ENCODE data around the gene CYFIP2. TPM values are rescaled to one million over a fixed set of nuclear protein-coding genes. Genes with fewer than 3 reads are reported as not detected.

Gene CYFIP2
- total RNA-seq, 2 donors from 2014 or later: 29.3 to 33.4 TPM

- H3K36me3 ChIP-seq (ENCODE audit: control insufficient read depth, insufficient read depth, low read length): no peaks in the 10 kb centered on the region
Measured at GRCh38 chr5:157431544-157432200, 165.7 kb downstream of the CYFIP2 start.

GRCh38 chr5:157434096-157434495, 168.2 kb downstream of the CYFIP2 start:
- TF ChIP-seq CTCF (conservative IDR thresholded peaks at IDR 0.05): no peak
- no peak for DNase-seq
- H3K27me3 Mint-ChIP-seq (ENCODE audit: insufficient read depth): peaks cover 4% of the 10 kb centered on the region
- Histone ChIP-seq H3K9me3 (ENCODE audit: control insufficient read depth, low read length) (peaks cover 8% of the 10 kb centered on the region), H3K4me3 (ENCODE audit: low read length) (no peak overlapping the region), H3K4me1 (ENCODE audit: control insufficient read depth, insufficient read depth, low read length) (no peaks in the 10 kb centered on the region), H3K27ac (ENCODE audit: low read depth, low read length) (no peak overlapping the region), H3K27me3 (ENCODE audit: control insufficient read depth, insufficient read depth, low read length, poor library complexity, severe bottlenecking) (no peaks in the 10 kb centered on the region), H3K9ac (ENCODE audit: extremely low read depth, low read length, poor library complexity, severe bottlenecking) (no peak overlapping the region), H3K36me3 (ENCODE audit: control insufficient read depth, insufficient read depth, low read length) (no peaks in the 10 kb centered on the region)
- no peaks in the 10 kb centered on the region for H3K36me3 Mint-ChIP-seq (ENCODE audit: low read depth)
- no peak overlapping the region for H3K27ac Mint-ChIP-seq
- no peak overlapping the region for H3K4me3 Mint-ChIP-seq
- H3K4me1 Mint-ChIP-seq: no peaks in the 10 kb centered on the region
- 92 to 96% methylated on average over 4 of the region's 4 CpGs for WGBS, 2 experiments (ENCODE audit: insufficient coverage in 1 of 2, insufficient read length in 1 of 2)
- H3K9me3 Mint-ChIP-seq: peaks cover 12% of the 10 kb centered on the region

More at GRCh38 chr5:157431544-157432200, 165.7 kb downstream of the CYFIP2 start:
- Histone ChIP-seq H3K4me3 (ENCODE audit: low read length) (no peak overlapping the region), H3K27me3 (ENCODE audit: control insufficient read depth, insufficient read depth, low read length, poor library complexity, severe bottlenecking) (no peaks in the 10 kb centered on the region), H3K9me3 (ENCODE audit: control insufficient read depth, low read length) (peaks cover 8% of the 10 kb centered on the region), H3K27ac (ENCODE audit: low read depth, low read length) (no peak overlapping the region), H3K4me1 (ENCODE audit: control insufficient read depth, insufficient read depth, low read length) (no peaks in the 10 kb centered on the region), H3K9ac (ENCODE audit: extremely low read depth, low read length, poor library complexity, severe bottlenecking) (no peak overlapping the region)
- no peak overlapping the region for H3K27ac Mint-ChIP-seq
- WGBS, 2 experiments (ENCODE audit: insufficient coverage in 1 of 2, insufficient read length in 1 of 2): 54 to 63% methylated on average over 4 of the region's 4 CpGs
- peaks cover 9% of the 10 kb centered on the region for H3K9me3 Mint-ChIP-seq
- H3K36me3 Mint-ChIP-seq (ENCODE audit: low read depth): no peaks in the 10 kb centered on the region
- H3K27me3 Mint-ChIP-seq (ENCODE audit: insufficient read depth): peaks cover 13% of the 10 kb centered on the region
- H3K4me3 Mint-ChIP-seq: no peak overlapping the region
- TF ChIP-seq CTCF (conservative IDR thresholded peaks at IDR 0.05): peak; percentile 67
- H3K4me1 Mint-ChIP-seq: no peaks in the 10 kb centered on the region
- DNase-seq: no peak

GRCh38 chr5:157443041-157443549, 177.2 kb downstream of the CYFIP2 start:
- Histone ChIP-seq H3K4me3 (ENCODE audit: low read length) (no peak overlapping the region), H3K4me1 (ENCODE audit: control insufficient read depth, insufficient read depth, low read length) (no peaks in the 10 kb centered on the region), H3K9me3 (ENCODE audit: control insufficient read depth, low read length) (no peaks in the 10 kb centered on the region), H3K9ac (ENCODE audit: extremely low read depth, low read length, poor library complexity, severe bottlenecking) (no peak overlapping the region), H3K36me3 (ENCODE audit: control insufficient read depth, insufficient read depth, low read length) (no peaks in the 10 kb centered on the region), H3K27ac (ENCODE audit: low read depth, low read length) (peak overlapping the region; percentile 36), H3K27me3 (ENCODE audit: control insufficient read depth, insufficient read depth, low read length, poor library complexity, severe bottlenecking) (no peaks in the 10 kb centered on the region)
- no peak overlapping the region for H3K27ac Mint-ChIP-seq
- no peaks in the 10 kb centered on the region for H3K4me1 Mint-ChIP-seq
- WGBS, 2 experiments (ENCODE audit: insufficient coverage in 1 of 2, insufficient read length in 1 of 2): 90 to 91% methylated on average over 2 to 7 of the region's 7 CpGs
- no peak for DNase-seq
- no peaks in the 10 kb centered on the region for H3K36me3 Mint-ChIP-seq (ENCODE audit: low read depth)
- H3K27me3 Mint-ChIP-seq (ENCODE audit: insufficient read depth): no peaks in the 10 kb centered on the region
- H3K4me3 Mint-ChIP-seq: no peak overlapping the region
- TF ChIP-seq CTCF (conservative IDR thresholded peaks at IDR 0.05): no peak
- peaks cover 3% of the 10 kb centered on the region for H3K9me3 Mint-ChIP-seq
